OCI-LY7 (cell line): ENCODE measurements around the gene PTGS1. TPM values are rescaled to one million over a fixed set of nuclear protein-coding genes. Genes with fewer than 3 reads are reported as not detected.

Experiments used
- BruUV-seq: library from RNA; stranded (reverse); fragments of 400-500 nt; replicated peaks from 2 replicates; lab custom pipeline; 2021; lab: Mats Ljungman, UMichigan
- CTCF ChIA-PET: fragments of 300-600 bp; sonication (Branson Sonifier 250); formaldehyde crosslinking; loops from one replicate; lab custom pipeline; 2022; ENCODE audit warnings: antibody characterized with exemption; ENCODE audit not compliant: unreplicated experiment; lab: Charles Lee
- POLR2A ChIA-PET: fragments of 300-600 bp; sonication (Branson Sonifier 250); formaldehyde crosslinking; loops from one replicate; lab custom pipeline; 2022; ENCODE audit warnings: antibody characterized with exemption; lab: Charles Lee
- DNase-seq: peaks from one replicate; pipeline ENCODE4 v3.0.0-alpha.2; 2015; ENCODE audit warnings: low spot score
- H2AFZ ChIP-seq: fragments of 200-600 bp; sonication (generic), shearing (Covaris generic); 2 replicates; pipeline ENCODE4 v1.6.1; 2014; ENCODE audit warnings: mild to moderate bottlenecking, antibody characterized with exemption, low read length, moderate library complexity
- H3K27ac ChIP-seq: fragments of 200-600 bp; sonication (generic); 2 replicates; pipeline ENCODE4 v1.5.1; 2014; ENCODE audit warnings: mixed run types, low read depth, mild to moderate bottlenecking, moderate library complexity, low read length, inconsistent platforms; ENCODE audit not compliant: poor library complexity, severe bottlenecking
- H3K36me3 ChIP-seq: fragments of 200-600 bp; sonication (generic); 2 replicates; pipeline ENCODE4 v1.6.1; 2014; ENCODE audit warnings: mild to moderate bottlenecking, antibody characterized with exemption, low read length, moderate library complexity, mixed read lengths; ENCODE audit not compliant: insufficient read depth
- H3K4me1 ChIP-seq: fragments of 200-600 bp; sonication (generic); 2 replicates; pipeline ENCODE4 v1.5.1; 2014; ENCODE audit warnings: mild to moderate bottlenecking, low read length; ENCODE audit not compliant: insufficient read depth, poor library complexity, severe bottlenecking
- H3K4me2 ChIP-seq: fragments of 200-600 bp; sonication (generic); 2 replicates; pipeline ENCODE4 v1.6.1; 2014; ENCODE audit warnings: mild to moderate bottlenecking, low read length
- H3K4me3 ChIP-seq: fragments of 200-600 bp; sonication (generic); 2 replicates; pipeline ENCODE4 v1.5.1; 2014; ENCODE audit warnings: mild to moderate bottlenecking, low read depth, low read length; ENCODE audit not compliant: poor library complexity, severe bottlenecking
- H3K79me2 ChIP-seq: fragments of 200-600 bp; sonication (generic); 2 replicates; pipeline ENCODE4 v1.6.1; 2016; ENCODE audit warnings: low read depth, mild to moderate bottlenecking, low read length, moderate library complexity, mixed read lengths; ENCODE audit not compliant: insufficient read depth
- H3K9me2 ChIP-seq: fragments of 200-600 bp; sonication (generic); 2 replicates; pipeline ENCODE4 v1.6.1; 2016; ENCODE audit warnings: mild to moderate bottlenecking, low read length, mixed read lengths; ENCODE audit not compliant: insufficient read depth
- H3K9me3 ChIP-seq: fragments of 200-600 bp; sonication (generic); 2 replicates; pipeline ENCODE4 v1.6.1; 2014; ENCODE audit warnings: mild to moderate bottlenecking, mixed run types, low read length, mixed read lengths
- H4K20me1 ChIP-seq: fragments of 200-600 bp; sonication (generic); 2 replicates; pipeline ENCODE4 v1.6.1; 2014; ENCODE audit warnings: mild to moderate bottlenecking, antibody characterized with exemption, low read length, moderate library complexity, mixed read lengths; ENCODE audit not compliant: insufficient read depth
- CTCF ChIP-seq: fragments of 200-600 bp; sonication (generic); conservative IDR thresholded peaks from 2 replicates; pipeline ENCODE4 v1.5.1; 2014; ENCODE audit warnings: mild to moderate bottlenecking, antibody characterized with exemption, low read length, moderate library complexity, mixed read lengths
- EZH2phosphoT487 ChIP-seq: fragments of 200-600 bp; sonication (generic); IDR thresholded peaks from 2 replicates; pipeline ENCODE4 v1.6.1; 2018; ENCODE audit warnings: low read depth, borderline replicate concordance, mild to moderate bottlenecking, mixed run types, antibody characterized with exemption, low read length, moderate library complexity, mixed read lengths
- intact Hi-C: fragments of 100-400 bp; cut with micrococcal nuclease; formaldehyde crosslinking; loops from one replicate; pipeline ENCODE4 v1.10.0; 2022; ENCODE audit not compliant: unreplicated experiment
- total RNA-seq, 2 experiments: library from RNA; depleted of rRNA in 1 of 2; stranded (reverse); fragments of >200 nt in 1 of 2; shearing (Covaris generic) in 1 of 2; gene quantifications; 2 replicates each; pipeline ENCODE4 v1.2.3, GENCODE V29; 2014 to 2022

The PTGS1 gene
- total RNA-seq, 2 experiments from 2014 or later = 0.79 to 2.2 TPM

- Histone ChIP-seq H3K79me2 (no peaks in the 10 kb centered on the region), H3K36me3 (no peaks in the 10 kb centered on the region), H3K4me3 (no peak overlapping the region), H3K27ac (no peak overlapping the region), H3K4me2 (peak overlapping the region; percentile 31), H4K20me1 (no peaks in the 10 kb centered on the region), H2AFZ (no peak overlapping the region; the same call in 1 of the 2 replicates), H3K9me3 (no peaks in the 10 kb centered on the region), H3K9me2 (no peaks in the 10 kb centered on the region), H3K4me1 (peaks cover 10% of the 10 kb centered on the region)
- no TSS peak for BruUV-seq
- no peak for TF ChIP-seq CTCF
- TF ChIP-seq EZH2phosphoT487 = no peak
- peak; percentile 16 for DNase-seq
- intact Hi-C loops = no loop called here
- ChIA-PET POLR2A (interaction anchor here (0.6 kb wide), 1 partner anchor 263 kb away, joined by 3 read pairs; no protein-coding TSS in a partner anchor), CTCF (no interaction called here)
Observed at GRCh38 chr9:122336866-122337555, 33.8 kb upstream of the PTGS1 start.

GRCh38 chr9:122337556-122337929, 33.3 kb upstream of the PTGS1 start:
- Histone ChIP-seq H4K20me1 (no peaks in the 10 kb centered on the region), H3K4me2 (peak overlapping the region; percentile 31), H3K4me1 (peaks cover 10% of the 10 kb centered on the region), H3K27ac (no peak overlapping the region), H3K9me3 (no peaks in the 10 kb centered on the region), H2AFZ (no peak overlapping the region), H3K36me3 (no peaks in the 10 kb centered on the region), H3K9me2 (no peaks in the 10 kb centered on the region), H3K79me2 (no peaks in the 10 kb centered on the region), H3K4me3 (no peak overlapping the region)
- intact Hi-C loops = no loop called here
- BruUV-seq = no TSS peak
- no peak for TF ChIP-seq CTCF
- no peak for TF ChIP-seq EZH2phosphoT487
- ChIA-PET CTCF (no interaction called here), POLR2A (no interaction called here)
- DNase-seq = no peak

GRCh38 chr9:122338536-122338935, 32.3 kb upstream of the PTGS1 start:
- no peak overlapping the region for H3K4me2 ChIP-seq
- H3K9me3 ChIP-seq = no peaks in the 10 kb centered on the region
- no peak overlapping the region for H2AFZ ChIP-seq
- BruUV-seq = no TSS peak
- CTCF ChIA-PET = no interaction called here
- DNase-seq = no peak
- no peaks in the 10 kb centered on the region for H3K79me2 ChIP-seq
- no peak overlapping the region for H3K27ac ChIP-seq
- no peak overlapping the region for H3K4me3 ChIP-seq
- intact Hi-C loops = no loop called here
- H3K36me3 ChIP-seq = no peaks in the 10 kb centered on the region
- POLR2A ChIA-PET = interaction anchor here (0.7 kb wide), 1 partner anchor 334 kb away, joined by 3 read pairs; no protein-coding TSS in a partner anchor
- H4K20me1 ChIP-seq = no peaks in the 10 kb centered on the region
- no peaks in the 10 kb centered on the region for H3K9me2 ChIP-seq
- H3K4me1 ChIP-seq = peaks cover 10% of the 10 kb centered on the region
- TF ChIP-seq CTCF (no peak), EZH2phosphoT487 (no peak)
